PC-9 (cell line): Measurements from ENCODE around the gene USP12.

Source experiments
- EZH2 ChIP-seq: fragments of 200-600 bp; sonication (generic); IDR thresholded peaks from 2 replicates; pipeline ENCODE4 v1.8.0; 2017; ENCODE audit warnings: antibody characterized with exemption, low read depth
- TF ChIP-seq, protein P1 (sequence below): fragments of 200-600 bp; sonication (generic); conservative IDR thresholded peaks from 2 replicates; pipeline ENCODE4 v1.6.1; 2017; ENCODE audit warnings: mixed run types, antibody characterized with exemption, mild to moderate bottlenecking, moderate library complexity

DNA sequence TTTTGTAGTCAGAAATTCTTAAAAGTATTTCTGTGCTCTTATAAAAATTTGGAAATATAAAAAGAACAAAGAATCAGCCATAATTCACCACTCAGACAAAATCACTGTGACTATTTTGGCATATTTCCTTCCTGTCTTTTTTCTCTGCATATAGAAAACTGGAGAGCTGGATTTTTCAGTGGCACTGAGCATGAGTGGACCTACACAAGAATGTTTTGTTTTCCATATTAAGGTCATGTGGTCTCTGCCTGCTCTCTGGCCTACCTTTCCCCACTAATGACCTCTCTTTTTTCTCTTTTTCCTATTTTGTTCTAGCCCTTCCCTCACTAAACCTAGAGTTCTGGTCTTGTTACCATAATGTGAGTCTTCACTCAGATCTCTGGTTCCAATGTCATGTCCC is 17.6 kb upstream of the USP12 start:
- TF ChIP-seq, protein P1, sequence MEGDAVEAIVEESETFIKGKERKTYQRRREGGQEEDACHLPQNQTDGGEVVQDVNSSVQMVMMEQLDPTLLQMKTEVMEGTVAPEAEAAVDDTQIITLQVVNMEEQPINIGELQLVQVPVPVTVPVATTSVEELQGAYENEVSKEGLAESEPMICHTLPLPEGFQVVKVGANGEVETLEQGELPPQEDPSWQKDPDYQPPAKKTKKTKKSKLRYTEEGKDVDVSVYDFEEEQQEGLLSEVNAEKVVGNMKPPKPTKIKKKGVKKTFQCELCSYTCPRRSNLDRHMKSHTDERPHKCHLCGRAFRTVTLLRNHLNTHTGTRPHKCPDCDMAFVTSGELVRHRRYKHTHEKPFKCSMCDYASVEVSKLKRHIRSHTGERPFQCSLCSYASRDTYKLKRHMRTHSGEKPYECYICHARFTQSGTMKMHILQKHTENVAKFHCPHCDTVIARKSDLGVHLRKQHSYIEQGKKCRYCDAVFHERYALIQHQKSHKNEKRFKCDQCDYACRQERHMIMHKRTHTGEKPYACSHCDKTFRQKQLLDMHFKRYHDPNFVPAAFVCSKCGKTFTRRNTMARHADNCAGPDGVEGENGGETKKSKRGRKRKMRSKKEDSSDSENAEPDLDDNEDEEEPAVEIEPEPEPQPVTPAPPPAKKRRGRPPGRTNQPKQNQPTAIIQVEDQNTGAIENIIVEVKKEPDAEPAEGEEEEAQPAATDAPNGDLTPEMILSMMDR = no peak
- TF ChIP-seq EZH2 = no peak
